HEK293 (cell line): ENCODE results near the gene ATXN2.
A peak's percentile ranks its signal among the peaks of the same experiment; 100 is the strongest.

ENCODE experiments used
- GFI1B ChIP-seq: fragments of 450-650 bp; formaldehyde crosslinking; IDR thresholded peaks from 2 replicates; pipeline ENCODE4 v1.5.1; 2016; ENCODE audit warnings: missing biosample characterization, missing genetic modification characterization
- KLF16 ChIP-seq: fragments of 450-650 bp; formaldehyde crosslinking; IDR thresholded peaks from 2 replicates; pipeline ENCODE4 v1.5.1; 2017; ENCODE audit warnings: missing biosample characterization, missing genetic modification characterization
- PRDM4 ChIP-seq: fragments of 450-650 bp; formaldehyde crosslinking; IDR thresholded peaks from 2 replicates; pipeline ENCODE4 v1.5.1; 2017; ENCODE audit warnings: missing biosample characterization, missing genetic modification characterization
- RBAK ChIP-seq: fragments of 450-650 bp; formaldehyde crosslinking; IDR thresholded peaks from 2 replicates; pipeline ENCODE4 v1.5.1; 2016; ENCODE audit warnings: missing biosample characterization, missing genetic modification characterization
- REST ChIP-seq: fragments of 450-650 bp; formaldehyde crosslinking; IDR thresholded peaks from 2 replicates; pipeline ENCODE4 v1.5.1; 2016; ENCODE audit warnings: missing biosample characterization, missing genetic modification characterization
- SALL2 ChIP-seq: fragments of 450-650 bp; formaldehyde crosslinking; IDR thresholded peaks from 2 replicates; pipeline ENCODE4 v1.5.0; 2017; ENCODE audit warnings: missing biosample characterization, mild to moderate bottlenecking, missing genetic modification characterization, borderline replicate concordance
- SETDB1 ChIP-seq: IDR thresholded peaks from one replicate; pipeline ENCODE4 v1.6.1; 2017; ENCODE audit warnings: mild to moderate bottlenecking, low read length, moderate library complexity, mixed read lengths; ENCODE audit not compliant: insufficient read length
- WT1 ChIP-seq: fragments of 450-650 bp; formaldehyde crosslinking; IDR thresholded peaks from 2 replicates; pipeline ENCODE4 v1.5.1; 2016; ENCODE audit warnings: missing biosample characterization, missing genetic modification characterization
- ZBTB20 ChIP-seq: fragments of 450-650 bp; formaldehyde crosslinking; IDR thresholded peaks from 2 replicates; pipeline ENCODE4 v1.5.1; 2016; ENCODE audit warnings: missing biosample characterization, missing genetic modification characterization
- ZBTB48 ChIP-seq: fragments of 450-650 bp; formaldehyde crosslinking; IDR thresholded peaks from 2 replicates; pipeline ENCODE4 v1.5.1; 2016; ENCODE audit warnings: missing biosample characterization, missing genetic modification characterization
- ZFP37 ChIP-seq: fragments of 450-650 bp; formaldehyde crosslinking; IDR thresholded peaks from 2 replicates; pipeline ENCODE4 v1.5.1; 2016; ENCODE audit warnings: missing biosample characterization, missing genetic modification characterization
- ZNF112 ChIP-seq: fragments of 450-650 bp; formaldehyde crosslinking; IDR thresholded peaks from 2 replicates; pipeline ENCODE4 v1.5.0; 2017; ENCODE audit warnings: missing biosample characterization, missing genetic modification characterization
- ZNF133 ChIP-seq: fragments of 450-650 bp; formaldehyde crosslinking; IDR thresholded peaks from 2 replicates; pipeline ENCODE4 v1.5.1; 2016; ENCODE audit warnings: missing biosample characterization, missing genetic modification characterization
- ZNF138 ChIP-seq: fragments of 450-650 bp; formaldehyde crosslinking; IDR thresholded peaks from 2 replicates; pipeline ENCODE4 v1.5.1; 2016; ENCODE audit warnings: missing biosample characterization, missing genetic modification characterization, borderline replicate concordance
- ZNF155 ChIP-seq: fragments of 450-650 bp; formaldehyde crosslinking; IDR thresholded peaks from 2 replicates; pipeline ENCODE4 v1.5.1; 2016; ENCODE audit warnings: missing biosample characterization, missing genetic modification characterization
- ZNF211 ChIP-seq: fragments of 450-650 bp; formaldehyde crosslinking; IDR thresholded peaks from 2 replicates; pipeline ENCODE4 v1.5.1; 2016; ENCODE audit warnings: low read depth, missing biosample characterization, missing genetic modification characterization
- ZNF221 ChIP-seq: fragments of 450-650 bp; formaldehyde crosslinking; IDR thresholded peaks from 2 replicates; pipeline ENCODE4 v1.5.1; 2017; ENCODE audit warnings: missing biosample characterization, missing genetic modification characterization, borderline replicate concordance
- ZNF239 ChIP-seq: fragments of 450-650 bp; formaldehyde crosslinking; IDR thresholded peaks from 2 replicates; pipeline ENCODE4 v1.5.1; 2016; ENCODE audit warnings: missing biosample characterization, missing genetic modification characterization
- ZNF26 ChIP-seq: fragments of 450-650 bp; formaldehyde crosslinking; IDR thresholded peaks from 2 replicates; pipeline ENCODE4 v1.5.1; 2016; ENCODE audit warnings: missing biosample characterization, missing genetic modification characterization
- ZNF274 ChIP-seq, 2 experiments: fragments of 200-500 bp in 1 of 2; fragments of 450-650 bp in 1 of 2; sonication (Bioruptor generic) in 1 of 2; formaldehyde crosslinking in 1 of 2; IDR thresholded peaks; 2 replicates each; pipeline versions ENCODE4 v1.5.1 to v1.6.1; 2014 to 2016; ENCODE audit warnings: borderline replicate concordance in 1 of 2, inconsistent platforms in 1 of 2, low read length in 1 of 2, missing biosample characterization in 1 of 2, missing genetic modification characterization in 1 of 2
- ZNF335 ChIP-seq: fragments of 450-650 bp; formaldehyde crosslinking; conservative IDR thresholded peaks from 2 replicates; pipeline ENCODE4 v1.5.1; 2016; ENCODE audit warnings: missing biosample characterization, missing genetic modification characterization
- ZNF354C ChIP-seq: fragments of 450-650 bp; formaldehyde crosslinking; IDR thresholded peaks from 2 replicates; pipeline ENCODE4 v1.5.1; 2016; ENCODE audit warnings: missing biosample characterization, missing genetic modification characterization, low read depth, borderline replicate concordance
- ZNF391 ChIP-seq: fragments of 450-650 bp; formaldehyde crosslinking; IDR thresholded peaks from 2 replicates; pipeline ENCODE4 v1.5.1; 2016; ENCODE audit warnings: low read depth, missing biosample characterization, missing genetic modification characterization, borderline replicate concordance
- ZNF473 ChIP-seq: fragments of 450-650 bp; formaldehyde crosslinking; IDR thresholded peaks from 2 replicates; pipeline ENCODE4 v1.5.1; 2017; ENCODE audit warnings: missing biosample characterization, missing genetic modification characterization
- ZNF501 ChIP-seq: fragments of 450-650 bp; formaldehyde crosslinking; IDR thresholded peaks from 2 replicates; pipeline ENCODE4 v1.5.1; 2016; ENCODE audit warnings: missing biosample characterization, missing genetic modification characterization
- ZNF521 ChIP-seq: fragments of 450-650 bp; formaldehyde crosslinking; IDR thresholded peaks from 2 replicates; pipeline ENCODE4 v1.5.1; 2017; ENCODE audit warnings: missing biosample characterization, mild to moderate bottlenecking, missing genetic modification characterization
- ZNF549 ChIP-seq: fragments of 450-650 bp; IDR thresholded peaks from 2 replicates; pipeline ENCODE4 v1.5.1; 2018; ENCODE audit warnings: missing biosample characterization, missing genetic modification characterization, mild to moderate bottlenecking, inconsistent platforms, moderate library complexity
- ZNF558 ChIP-seq: fragments of 450-650 bp; formaldehyde crosslinking; IDR thresholded peaks from 2 replicates; pipeline ENCODE4 v1.5.1; 2016; ENCODE audit warnings: missing biosample characterization, missing genetic modification characterization
- ZNF561 ChIP-seq: fragments of 450-650 bp; IDR thresholded peaks from 2 replicates; pipeline ENCODE4 v1.5.1; 2018; ENCODE audit warnings: missing biosample characterization, missing genetic modification characterization, borderline replicate concordance
- ZNF585B ChIP-seq: fragments of 450-650 bp; formaldehyde crosslinking; IDR thresholded peaks from 2 replicates; pipeline ENCODE4 v1.5.1; 2016; ENCODE audit warnings: missing biosample characterization, missing genetic modification characterization
- ZNF747 ChIP-seq: fragments of 450-650 bp; formaldehyde crosslinking; IDR thresholded peaks from 2 replicates; pipeline ENCODE4 v1.5.1; 2016; ENCODE audit warnings: missing biosample characterization, missing genetic modification characterization
- ZNF830 ChIP-seq: fragments of 450-650 bp; IDR thresholded peaks from 2 replicates; pipeline ENCODE4 v1.5.0; 2018; ENCODE audit warnings: missing biosample characterization, missing genetic modification characterization, low read depth, mild to moderate bottlenecking, moderate library complexity
- ZNF837 ChIP-seq: fragments of 450-650 bp; formaldehyde crosslinking; IDR thresholded peaks from 2 replicates; pipeline ENCODE4 v1.5.1; 2016; ENCODE audit warnings: missing biosample characterization, missing genetic modification characterization
- ZSCAN23 ChIP-seq: fragments of 450-650 bp; formaldehyde crosslinking; IDR thresholded peaks from 2 replicates; pipeline ENCODE4 v1.5.1; 2016; ENCODE audit warnings: missing biosample characterization, missing genetic modification characterization

ATXN2 gene

GRCh38 chr12:111596985-111597830 is 1.9 kb downstream of the ATXN2 start (continued):
- TF ChIP-seq ZNF26 (no peak), KLF16 (tag by site-specific recombination) (no peak), ZNF747 (no peak), ZNF274 (IDR thresholded peaks at IDR 0.05; ENCODE audit: low read length) (no peak), ZNF274 (tag by site-specific recombination; IDR thresholded peaks at IDR 0.05; ENCODE audit: borderline replicate concordance) (no peak), ZNF585B (no peak), GFI1B (no peak), ZNF335 (peak; percentile 47; the same call in 1 of the 2 replicates), ZNF561 (tag by site-specific recombination) (peak; percentile 49; the same call in 1 of the 2 replicates), ZNF549 (tag by site-specific recombination) (no peak), RBAK (tag by site-specific recombination) (no peak), ZNF155 (tag by site-specific recombination) (no peak), SETDB1 (no peak), ZBTB20 (tag by site-specific recombination) (no peak), ZFP37 (0 out of 2 replicates have a peak, but pooled peaks have one; percentile 48), ZNF473 (tag by site-specific recombination) (no peak), PRDM4 (tag by site-specific recombination) (no peak), ZBTB48 (peak; percentile 81), ZNF830 (no peak), ZNF354C (no peak), ZNF558 (tag by site-specific recombination) (0 out of 2 replicates have a peak, but pooled peaks have one; percentile 15), ZNF521 (no peak), ZSCAN23 (tag by site-specific recombination) (no peak), ZNF138 (no peak), ZNF112 (tag by site-specific recombination) (no peak), ZNF211 (no peak), REST (tag by site-specific recombination) (no peak), WT1 (no peak), ZNF133 (no peak), ZNF501 (tag by site-specific recombination) (no peak), SALL2 (tag by site-specific recombination) (no peak), ZNF221 (tag by site-specific recombination) (no peak), ZNF837 (tag by site-specific recombination) (no peak), ZNF239 (tag by site-specific recombination) (no peak), ZNF391 (no peak)
